Thymus (tissue), 11 donors: ENCODE data around the gene NET1. TPM values are rescaled to one million over a fixed set of nuclear protein-coding genes. Genes with fewer than 3 reads are reported as not detected.

Experiments used
- DNase-seq, 9 donors: peaks; one replicate each; pipeline ENCODE4 v3.0.0-alpha.2; 2013; ENCODE audit warnings: low spot score in 9 of 9, low read depth in 6 of 9, missing footprints in 1 of 9
- H3K27ac ChIP-seq, 2 donors: one replicate each; pipeline ENCODE4 v1.5.1; 2013; ENCODE audit warnings: control low read depth in 1 of 2, low read depth in 1 of 2, low read length in 1 of 2, mild to moderate bottlenecking in 1 of 2, moderate library complexity in 1 of 2
- H3K27me3 ChIP-seq, 2 donors: one replicate each; pipeline ENCODE4 v1.5.1; 2013; ENCODE audit warnings: low read length in 1 of 2; ENCODE audit not compliant: control insufficient read depth in 2 of 2, insufficient read depth in 1 of 2
- H3K36me3 ChIP-seq, 2 donors: one replicate each; pipeline ENCODE4 v1.5.1; 2013; ENCODE audit warnings: low read length in 1 of 2, mild to moderate bottlenecking in 1 of 2, moderate library complexity in 1 of 2; ENCODE audit not compliant: control insufficient read depth in 2 of 2, insufficient read depth in 2 of 2
- H3K4me1 ChIP-seq, 2 donors: one replicate each; pipeline ENCODE4 v1.5.1; 2013; ENCODE audit warnings: low read length in 2 of 2; ENCODE audit not compliant: control insufficient read depth in 2 of 2, insufficient read depth in 2 of 2
- H3K4me3 ChIP-seq, 2 donors: one replicate each; pipeline ENCODE4 v1.5.1; 2013; ENCODE audit warnings: low read length in 2 of 2, control low read depth in 1 of 2, mild to moderate bottlenecking in 1 of 2
- H3K9me3 ChIP-seq, 2 donors: one replicate each; pipeline ENCODE4 v1.5.1; 2013; ENCODE audit warnings: low read length in 1 of 2, mild to moderate bottlenecking in 1 of 2; ENCODE audit not compliant: control insufficient read depth in 2 of 2, insufficient read depth in 1 of 2
- WGBS: extraction: QIAGEN DNeasy Blood & Tissue Kit; methylation state at CpG from one replicate; pipeline ENCODE4 v1.1.7; 2013; 5-methylcytosine and 5-hydroxymethylcytosine counted together
- polyA plus RNA-seq: library from polyadenylated mRNA; stranded (reverse); fragments of 200-250 nt; gene quantifications from one replicate; pipeline ENCODE4 v1.2.3, GENCODE V29; 2013
- total RNA-seq: library from RNA; stranded (reverse); fragments of 120-200 nt; gene quantifications from one replicate; pipeline ENCODE4 v1.2.4, GENCODE V29; 2013
- donor health status: healthy.

Gene NET1
- total and polyA plus RNA-seq, 2 donors, result 58.2 to 63.6 TPM

GRCh38 chr10:5446390-5446926 lies 34.1 kb downstream of the NET1 start:
- H3K4me3 ChIP-seq, result peak overlapping the region; percentile 29 to 40
- 4% methylated on average over 23 of the region's 23 CpGs for WGBS
- peak overlapping the region; percentile 19 to 45 for H3K27ac ChIP-seq
- no peaks in the 10 kb centered on the region for H3K27me3 ChIP-seq
- no peaks in the 10 kb centered on the region for H3K9me3 ChIP-seq
- H3K4me1 ChIP-seq, result peaks cover 6 to 7% of the 10 kb centered on the region in 2 donors
- peak; percentile 57 to 91 (median 82) for DNase-seq
- H3K36me3 ChIP-seq, result no peaks in the 10 kb centered on the region

GRCh38 chr10:5447056-5447455 lies 34.7 kb downstream of the NET1 start:
- Histone ChIP-seq H3K9me3 (no peaks in the 10 kb centered on the region), H3K36me3 (no peaks in the 10 kb centered on the region), H3K4me1 (peaks cover 6 to 7% of the 10 kb centered on the region in 2 donors), H3K27ac (peak overlapping the region in 1 of 2 donors; percentile 53), H3K27me3 (no peaks in the 10 kb centered on the region), H3K4me3 (peak overlapping the region; percentile 21 to 40)
- 39% methylated on average over 3 of the region's 3 CpGs for WGBS
- no peak for DNase-seq

- DNase-seq, result peak in 8 of 9 donors; percentile 39 to 88 (median 64)
- Histone ChIP-seq H3K36me3 (peaks cover 0 to 5% of the 10 kb centered on the region in 2 donors), H3K9me3 (no peaks in the 10 kb centered on the region), H3K27me3 (no peaks in the 10 kb centered on the region), H3K4me3 (peak overlapping the region; percentile 33 to 40), H3K27ac (peak overlapping the region; percentile 48 to 53), H3K4me1 (peaks cover 6 to 7% of the 10 kb centered on the region in 2 donors)
- 9% methylated on average over 5 of the region's 5 CpGs for WGBS
These were observed 35.3 kb downstream of the NET1 start for GRCh38 chr10:5447611-5448071.

- peaks cover 0 to 12% of the 10 kb centered on the region in 2 donors for H3K36me3 ChIP-seq
- DNase-seq, result no peak
- 91% methylated on average over 4 of the region's 4 CpGs for WGBS
- no peaks in the 10 kb centered on the region for H3K9me3 ChIP-seq
- H3K27ac ChIP-seq, result no peak overlapping the region
- H3K4me1 ChIP-seq, result peaks cover 6 to 7% of the 10 kb centered on the region in 2 donors
- H3K4me3 ChIP-seq, result peak overlapping the region in 1 of 2 donors; percentile 40
- no peaks in the 10 kb centered on the region for H3K27me3 ChIP-seq
These were observed 36.1 kb downstream of the NET1 start for GRCh38 chr10:5448333-5449001.

GRCh38 chr10:5449227-5449626 lies 36.9 kb downstream of the NET1 start:
- H3K36me3 ChIP-seq, result peaks cover 0 to 19% of the 10 kb centered on the region in 2 donors
- no peak overlapping the region for H3K4me3 ChIP-seq
- 33% methylated on average over 2 of the region's 2 CpGs for WGBS
- H3K27me3 ChIP-seq, result no peaks in the 10 kb centered on the region
- DNase-seq, result no peak
- no peaks in the 10 kb centered on the region for H3K9me3 ChIP-seq
- peak overlapping the region; percentile 33 to 34 for H3K27ac ChIP-seq
- peaks cover 6 to 7% of the 10 kb centered on the region in 2 donors for H3K4me1 ChIP-seq

GRCh38 chr10:5449823-5450222 lies 37.5 kb downstream of the NET1 start:
- Histone ChIP-seq H3K9me3 (no peaks in the 10 kb centered on the region), H3K36me3 (peaks cover 4 to 25% of the 10 kb centered on the region in 2 donors), H3K27ac (no peak overlapping the region), H3K4me1 (peaks cover 6 to 7% of the 10 kb centered on the region in 2 donors), H3K4me3 (no peak overlapping the region), H3K27me3 (no peaks in the 10 kb centered on the region)
- no peak for DNase-seq
- WGBS, result 78% methylated on average over 8 of the region's 8 CpGs

GRCh38 chr10:5450605-5451384 lies 38.4 kb downstream of the NET1 start:
- DNase-seq, result no peak
- Histone ChIP-seq H3K27me3 (no peaks in the 10 kb centered on the region), H3K4me3 (no peak overlapping the region), H3K4me1 (peaks cover 6 to 7% of the 10 kb centered on the region in 2 donors), H3K27ac (no peak overlapping the region), H3K9me3 (no peaks in the 10 kb centered on the region), H3K36me3 (peaks cover 7 to 34% of the 10 kb centered on the region in 2 donors)
- WGBS, result 95% methylated on average over 4 of the region's 4 CpGs

- DNase-seq, result no peak
- Histone ChIP-seq H3K36me3 (peaks cover 10 to 45% of the 10 kb centered on the region in 2 donors), H3K9me3 (no peaks in the 10 kb centered on the region), H3K4me1 (peaks cover 0 to 3% of the 10 kb centered on the region in 2 donors), H3K27ac (no peak overlapping the region), H3K4me3 (no peak overlapping the region), H3K27me3 (no peaks in the 10 kb centered on the region)
- WGBS, result 94% methylated on average over 13 of the region's 13 CpGs
These were observed 41.6 kb downstream of the NET1 start for GRCh38 chr10:5453749-5454489.
